Neuronal stem cell (in vitro differentiated cells): ENCODE data around the gene RCAN3.
"Not testable (repeated sequence)": the region's sequence is repeated elsewhere in the genome, so short reads cannot be mapped to it uniquely, and the experiment has no call there.

Source experiments
- DNase-seq: peaks from one replicate; pipeline ENCODE4 v3.0.0-alpha.2; 2013; ENCODE audit warnings: low spot score
- H2AFZ ChIP-seq: one replicate; pipeline ENCODE4 v1.6.1; 2013; ENCODE audit warnings: mild to moderate bottlenecking, low read length, inconsistent platforms
- H2AK5ac ChIP-seq: 2 replicates; pipeline ENCODE4 v1.6.1; 2013; ENCODE audit warnings: low read depth, mild to moderate bottlenecking, inconsistent platforms, low read length, moderate library complexity, mixed read lengths
- H2BK120ac ChIP-seq: 2 replicates; pipeline ENCODE4 v1.6.1; 2013; ENCODE audit warnings: low read depth, mild to moderate bottlenecking, inconsistent platforms, low read length, moderate library complexity, mixed read lengths
- H2BK12ac ChIP-seq: one replicate; pipeline ENCODE4 v1.6.1; 2013; ENCODE audit warnings: low read length, inconsistent platforms
- H2BK15ac ChIP-seq: 2 replicates; pipeline ENCODE4 v1.6.1; 2013; ENCODE audit warnings: mild to moderate bottlenecking, low read length, inconsistent platforms, mixed read lengths
- H2BK5ac ChIP-seq: one replicate; pipeline ENCODE4 v1.6.1; 2013; ENCODE audit warnings: inconsistent platforms, mild to moderate bottlenecking, low read length, moderate library complexity
- H3K14ac ChIP-seq: one replicate; pipeline ENCODE4 v1.6.1; 2013; ENCODE audit warnings: low read length, inconsistent platforms
- H3K18ac ChIP-seq: 2 replicates; pipeline ENCODE4 v1.6.1; 2013; ENCODE audit warnings: low read length, inconsistent platforms
- H3K23ac ChIP-seq: 2 replicates; pipeline ENCODE4 v1.6.1; 2013; ENCODE audit warnings: low read depth, mild to moderate bottlenecking, mixed read lengths, low read length, inconsistent platforms; ENCODE audit not compliant: poor library complexity
- H3K27ac ChIP-seq: replicated peaks from 3 replicates; pipeline ENCODE4 v1.5.1; 2013; ENCODE audit warnings: low read length, inconsistent platforms
- H3K27me3 ChIP-seq, 3 experiments: 2 replicates each; pipeline ENCODE4 v1.6.1; 2013; ENCODE audit warnings: low read length in 3 of 3, mild to moderate bottlenecking in 2 of 3, inconsistent platforms in 1 of 3, low read depth in 1 of 3, mixed read lengths in 1 of 3, moderate library complexity in 1 of 3; ENCODE audit not compliant: control insufficient read depth in 3 of 3, insufficient read depth in 3 of 3
- H3K36me3 ChIP-seq, 2 donors: replicated peaks in 1 of 2; 2 replicates each; pipeline ENCODE4 v1.6.1; 2013; ENCODE audit warnings: low read length in 2 of 2; ENCODE audit not compliant: control insufficient read depth in 2 of 2, insufficient read depth in 2 of 2
- H3K4ac ChIP-seq: 2 replicates; pipeline ENCODE4 v1.6.1; 2013; ENCODE audit warnings: inconsistent platforms, mild to moderate bottlenecking, low read length, moderate library complexity
- H3K4me1 ChIP-seq, 2 donors: 1 replicate in 1 of 2; 2 replicates in 1 of 2; pipeline ENCODE4 v1.6.1; 2013; ENCODE audit warnings: low read length in 2 of 2, low read depth in 1 of 2; ENCODE audit not compliant: control insufficient read depth in 2 of 2, insufficient read depth in 1 of 2
- H3K4me2 ChIP-seq: one replicate; pipeline ENCODE4 v1.6.1; 2013; ENCODE audit warnings: mild to moderate bottlenecking, low read length, inconsistent platforms; ENCODE audit not compliant: insufficient read depth, poor library complexity, severe bottlenecking
- H3K4me3 ChIP-seq, 2 donors: 2 replicates each; pipeline ENCODE4 v1.5.1; 2013; ENCODE audit warnings: low read length in 2 of 2, mild to moderate bottlenecking in 2 of 2, inconsistent platforms in 1 of 2, moderate library complexity in 1 of 2
- H3K79me1 ChIP-seq: one replicate; pipeline ENCODE4 v1.6.1; 2013; ENCODE audit warnings: low read depth, mild to moderate bottlenecking, inconsistent platforms, low read length, moderate library complexity
- H3K9ac ChIP-seq: one replicate; pipeline ENCODE4 v1.6.1; 2013; ENCODE audit warnings: mild to moderate bottlenecking, low read depth, low read length, inconsistent platforms; ENCODE audit not compliant: poor library complexity
- H3K9me3 ChIP-seq, 2 donors: replicated peaks in 1 of 2; 2 replicates each; pipeline versions ENCODE3 to v1.6.1; 2013; ENCODE audit warnings: low read length in 2 of 2, mild to moderate bottlenecking in 2 of 2, inconsistent platforms in 1 of 2, low read depth in 1 of 2, mixed read lengths in 1 of 2, moderate library complexity in 1 of 2; ENCODE audit not compliant: control insufficient read depth in 2 of 2, insufficient read depth in 1 of 2
- H4K8ac ChIP-seq: one replicate; pipeline ENCODE4 v1.6.1; 2013; ENCODE audit warnings: low read depth, mild to moderate bottlenecking, inconsistent platforms, low read length, moderate library complexity
- H4K91ac ChIP-seq: one replicate; pipeline ENCODE4 v1.6.1; 2013; ENCODE audit warnings: low read length, low read depth, mild to moderate bottlenecking, inconsistent platforms; ENCODE audit not compliant: poor library complexity
- WGBS, 2 donors: extraction: QIAGEN DNeasy Blood & Tissue Kit; methylation state at CpG; one replicate each; pipeline ENCODE4 v1.1.7; 2013; ENCODE audit warnings: missing lambda C conversion rate in 2 of 2, mixed read lengths in 1 of 2; ENCODE audit not compliant: insufficient read length in 2 of 2, insufficient replicate concordance in 1 of 2; ENCODE audit errors: extremely low coverage in 2 of 2; 5-methylcytosine and 5-hydroxymethylcytosine counted together

RCAN3 gene

DNA sequence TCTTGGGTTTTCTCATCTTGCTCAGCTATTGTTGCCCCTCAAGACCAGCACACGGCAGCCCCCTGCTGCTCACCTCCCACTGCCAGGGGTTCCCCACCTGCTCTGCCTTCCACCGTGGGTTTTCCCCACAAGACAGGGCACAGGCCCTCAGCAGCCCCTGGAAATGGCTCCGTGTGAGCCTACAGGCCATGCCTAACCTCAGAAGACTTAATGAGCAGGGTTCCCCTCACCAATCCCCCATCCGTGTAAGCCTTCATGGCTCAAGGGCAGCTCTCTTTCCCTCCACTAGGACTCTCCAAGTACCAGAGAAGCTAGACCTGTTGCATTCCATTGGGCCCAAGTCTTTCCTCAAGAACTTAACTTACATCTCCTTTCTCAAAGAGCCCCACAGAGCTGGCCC lies 18.4 kb upstream of the RCAN3 start:
- no CpG with 5 or more reads among the region's 4 CpGs for WGBS, 2 donors
- H2AK5ac ChIP-seq = no peak overlapping the region

DNA sequence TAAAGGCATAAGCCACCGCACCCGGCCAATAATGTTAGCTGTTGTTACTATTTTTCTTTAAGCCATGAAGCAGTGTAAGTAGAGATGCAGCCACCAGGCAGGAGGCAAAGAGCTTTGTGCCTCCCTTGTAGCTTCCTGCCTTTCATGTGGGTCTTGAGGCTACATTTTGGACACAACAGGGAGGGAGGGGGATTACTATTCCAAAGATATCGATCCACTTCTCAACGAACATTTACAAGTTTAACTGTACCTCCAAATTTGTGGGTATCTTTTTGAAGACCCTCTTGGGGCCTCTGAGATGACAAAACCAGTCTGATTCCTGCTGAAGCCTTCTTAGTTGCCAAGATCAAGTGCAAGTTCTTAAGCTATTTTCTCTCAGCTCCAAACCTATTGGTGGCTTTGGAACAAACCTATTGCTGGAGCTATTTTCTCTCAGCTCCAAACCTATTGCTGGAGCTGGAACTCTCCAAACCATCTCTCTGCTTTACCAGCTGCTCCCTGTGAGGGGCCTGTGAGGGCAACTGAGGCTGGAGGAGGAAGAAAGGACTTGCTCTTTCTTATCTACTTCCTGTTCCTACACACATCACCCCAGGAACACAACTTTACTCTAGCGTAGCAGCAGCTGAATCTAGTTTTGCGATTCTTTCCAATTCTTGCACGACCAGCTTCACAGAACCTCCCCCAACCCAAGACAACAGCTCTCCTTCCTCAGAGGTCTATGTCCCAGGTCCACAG lies 16.1 kb upstream of the RCAN3 start:
- Histone ChIP-seq H3K27ac (no peak overlapping the region), H2BK5ac (no peak overlapping the region), H4K8ac (no peak overlapping the region), H3K4me2 (no peak overlapping the region), H3K23ac (no peak overlapping the region), H3K4me3 (no peak overlapping the region), H2BK120ac (no peak overlapping the region), H3K36me3 (no peaks in the 10 kb centered on the region), H2AFZ (no peak overlapping the region), H3K9me3 (peaks cover 0 to 2% of the 10 kb centered on the region in 2 donors), H2BK15ac (no peak overlapping the region), H3K18ac (no peak overlapping the region), H2AK5ac (no peak overlapping the region), H3K4me1 (no peaks in the 10 kb centered on the region), H3K27me3 (no peaks in the 10 kb centered on the region), H3K4ac (no peak overlapping the region), H3K9ac (no peak overlapping the region), H3K14ac (no peak overlapping the region), H2BK12ac (no peak overlapping the region), H4K91ac (no peak overlapping the region), H3K79me1 (no peaks in the 10 kb centered on the region)
- no peak for DNase-seq
- no CpG with 5 or more reads among the region's 7 CpGs for WGBS, 2 donors

More for the DNA sequence above, 18.4 kb upstream of the RCAN3 start:
- no peak for DNase-seq
- no peaks in the 10 kb centered on the region for H3K9me3 ChIP-seq
- no peak overlapping the region for H2BK120ac ChIP-seq
- no peak overlapping the region for H3K4me2 ChIP-seq
- no peak overlapping the region for H4K8ac ChIP-seq
- no peak overlapping the region for H3K23ac ChIP-seq
- no peak overlapping the region for H3K4me3 ChIP-seq
- H2BK15ac ChIP-seq = no peak overlapping the region
- no peak overlapping the region for H3K9ac ChIP-seq
- no peaks in the 10 kb centered on the region for H3K27me3 ChIP-seq
- H3K27ac ChIP-seq = no peak overlapping the region
- no peak overlapping the region for H2BK5ac ChIP-seq
- H3K4me1 ChIP-seq = no peaks in the 10 kb centered on the region
- H2BK12ac ChIP-seq = no peak overlapping the region
- H3K36me3 ChIP-seq = no peaks in the 10 kb centered on the region
- no peak overlapping the region for H2AFZ ChIP-seq
- no peaks in the 10 kb centered on the region for H3K79me1 ChIP-seq
- peak overlapping the region; percentile 31 for H3K14ac ChIP-seq
- no peak overlapping the region for H3K18ac ChIP-seq
- H3K4ac ChIP-seq = no peak overlapping the region
- no peak overlapping the region for H4K91ac ChIP-seq

- Histone ChIP-seq H3K27ac (no peak overlapping the region), H3K4ac (no peak overlapping the region), H2BK120ac (no peak overlapping the region), H2AK5ac (no peak overlapping the region), H3K79me1 (no peaks in the 10 kb centered on the region), H2BK12ac (no peak overlapping the region), H3K4me2 (no peak overlapping the region), H3K9ac (no peak overlapping the region), H4K8ac (no peak overlapping the region), H3K9me3 (peaks cover 0 to 2% of the 10 kb centered on the region in 2 donors), H3K27me3 (no peaks in the 10 kb centered on the region), H3K4me1 (no peaks in the 10 kb centered on the region), H3K23ac (no peak overlapping the region), H4K91ac (no peak overlapping the region), H3K36me3 (no peaks in the 10 kb centered on the region), H2AFZ (no peak overlapping the region), H3K14ac (no peak overlapping the region), H3K18ac (no peak overlapping the region), H2BK15ac (no peak overlapping the region), H3K4me3 (no peak overlapping the region), H2BK5ac (no peak overlapping the region)
- no peak for DNase-seq
- WGBS, 2 donors = no CpG with 5 or more reads among the region's 9 CpGs
Observed at GRCh38 chr1:24487455-24487854, 15.2 kb upstream of the RCAN3 start.

DNA sequence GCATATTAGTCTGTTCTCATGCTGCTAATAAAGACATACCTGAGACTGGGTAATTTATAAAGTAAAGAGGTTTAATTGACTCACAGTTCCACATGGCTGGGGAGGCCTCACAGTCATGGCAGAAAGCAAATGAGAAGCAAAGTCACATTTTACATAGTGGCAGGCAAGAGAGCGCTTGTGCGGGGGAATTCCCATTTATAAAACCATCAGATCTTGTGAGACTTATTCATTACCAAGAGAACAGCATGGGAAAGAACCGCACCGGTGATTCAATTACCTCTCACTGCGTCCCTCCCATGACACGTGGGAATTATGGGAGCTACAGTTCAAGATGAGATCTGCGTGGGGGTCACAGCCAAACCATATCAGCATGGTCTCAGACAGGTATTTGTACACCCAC lies 14.5 kb upstream of the RCAN3 start:
- not testable (repeated sequence) for H3K9ac ChIP-seq, H3K4me2 ChIP-seq, H3K9me3 ChIP-seq, H2BK120ac ChIP-seq, H3K4me1 ChIP-seq, H3K36me3 ChIP-seq, H3K14ac ChIP-seq, H2AK5ac ChIP-seq, H4K8ac ChIP-seq, H3K4ac ChIP-seq, H3K27ac ChIP-seq, H3K23ac ChIP-seq, H3K27me3 ChIP-seq, H3K79me1 ChIP-seq, H2AFZ ChIP-seq, H2BK5ac ChIP-seq, H2BK15ac ChIP-seq, DNase-seq, H3K18ac ChIP-seq, H4K91ac ChIP-seq, H2BK12ac ChIP-seq, H3K4me3 ChIP-seq
- WGBS, 2 donors = no CpG with 5 or more reads among the region's 7 CpGs
